CD14-positive monocyte (primary cell): ENCODE measurements around the gene UBA1. TPM values are rescaled to one million over a fixed set of nuclear protein-coding genes. Genes with fewer than 3 reads are reported as not detected.

Experiments
- DNase-seq, 3 donors: peaks; one replicate each; pipeline ENCODE4 v3.0.0-alpha.2; 2011 to 2022
- H2AFZ ChIP-seq: 2 replicates; pipeline ENCODE4 v1.6.0; 2012; ENCODE audit warnings: mild to moderate bottlenecking, low read depth, low read length, inconsistent platforms; ENCODE audit not compliant: insufficient read depth, poor library complexity, severe bottlenecking
- H3K27ac ChIP-seq, 2 donors: 1 replicate in 1 of 2; 2 replicates in 1 of 2; pipeline ENCODE4 v1.5.1; 2012 to 2013; ENCODE audit warnings: low read length in 2 of 2, control low read depth in 1 of 2, inconsistent platforms in 1 of 2, low read depth in 1 of 2, mild to moderate bottlenecking in 1 of 2
- H3K27me3 ChIP-seq, 2 donors: one replicate each; pipeline versions ENCODE4 v1.6.0 to v1.6.1; 2011 to 2013; ENCODE audit warnings: low read length in 2 of 2; ENCODE audit not compliant: control insufficient read depth in 2 of 2, insufficient read depth in 2 of 2
- H3K36me3 ChIP-seq, 2 donors: replicated peaks in 1 of 2; 1 replicate in 1 of 2; 2 replicates in 1 of 2; pipeline versions ENCODE4 v1.5.1 to v1.6.1; 2012 to 2013; ENCODE audit warnings: low read length in 2 of 2, control low read depth in 1 of 2, inconsistent platforms in 1 of 2, mild to moderate bottlenecking in 1 of 2; ENCODE audit not compliant: insufficient read depth in 2 of 2, control insufficient read depth in 1 of 2
- H3K4me1 ChIP-seq, 2 donors: 1 replicate in 1 of 2; 2 replicates in 1 of 2; pipeline versions ENCODE4 v1.5.1 to v1.6.1; 2012 to 2013; ENCODE audit warnings: low read length in 2 of 2, control low read depth in 1 of 2, inconsistent platforms in 1 of 2, mild to moderate bottlenecking in 1 of 2, moderate library complexity in 1 of 2; ENCODE audit not compliant: insufficient read depth in 2 of 2, control insufficient read depth in 1 of 2
- H3K4me2 ChIP-seq: replicated peaks from 2 replicates; pipeline ENCODE3; 2012; ENCODE audit warnings: low read length, moderate library complexity, mild to moderate bottlenecking; ENCODE audit not compliant: poor library complexity, severe bottlenecking; ENCODE audit errors: extremely low read depth
- H3K4me3 ChIP-seq, 3 experiments: fragments of 200-600 bp in 1 of 3; sonication (generic) in 1 of 3; replicated peaks in 1 of 3; 1 replicate in 2 of 3; 2 replicates in 1 of 3; pipeline ENCODE4 v1.5.1; 2011 to 2013; ENCODE audit warnings: low read length in 3 of 3, mild to moderate bottlenecking in 3 of 3, control low read depth in 2 of 3, low read depth in 2 of 3, inconsistent platforms in 1 of 3, moderate library complexity in 1 of 3
- H3K79me2 ChIP-seq: 2 replicates; pipeline ENCODE4 v1.6.0; 2012; ENCODE audit warnings: mild to moderate bottlenecking, control low read depth, inconsistent platforms, low read length, moderate library complexity; ENCODE audit not compliant: insufficient read depth
- H3K9ac ChIP-seq: 2 replicates; pipeline ENCODE4 v1.6.0; 2017; ENCODE audit warnings: low read length, mild to moderate bottlenecking; ENCODE audit not compliant: insufficient read depth, poor library complexity, severe bottlenecking
- H3K9me3 ChIP-seq, 2 donors: replicated peaks in 1 of 2; 1 replicate in 1 of 2; 2 replicates in 1 of 2; pipeline versions ENCODE4 v1.5.1 to v1.6.1; 2012 to 2013; ENCODE audit warnings: low read length in 2 of 2, control low read depth in 1 of 2; ENCODE audit not compliant: control insufficient read depth in 1 of 2, insufficient read depth in 1 of 2
- H4K20me1 ChIP-seq: 2 replicates; pipeline ENCODE4 v1.6.0; 2012; ENCODE audit warnings: mild to moderate bottlenecking, low read length, control low read depth, moderate library complexity; ENCODE audit not compliant: insufficient read depth
- H3K27ac Mint-ChIP-seq, 7 donors: one replicate each; pipeline ENCODE4 v1.8.0; 2020; ENCODE audit warnings: mild to moderate bottlenecking in 7 of 7, mixed read lengths in 7 of 7, moderate library complexity in 6 of 7, inconsistent platforms in 2 of 7
- H3K27me3 Mint-ChIP-seq, 3 donors: one replicate each; pipeline ENCODE4 v1.8.0; 2021 to 2022; ENCODE audit warnings: low read depth in 3 of 3, mild to moderate bottlenecking in 3 of 3, mixed read lengths in 3 of 3, moderate library complexity in 3 of 3, inconsistent platforms in 1 of 3
- H3K36me3 Mint-ChIP-seq, 2 donors: one replicate each; pipeline ENCODE4 v1.8.0; 2020; ENCODE audit warnings: mixed read lengths in 2 of 2, inconsistent platforms in 1 of 2, mild to moderate bottlenecking in 1 of 2
- H3K4me1 Mint-ChIP-seq: one replicate; pipeline ENCODE4 v1.8.0; 2020; ENCODE audit warnings: mild to moderate bottlenecking, mixed read lengths
- H3K4me3 Mint-ChIP-seq, 2 donors: one replicate each; pipeline ENCODE4 v1.8.0; 2020; ENCODE audit warnings: mild to moderate bottlenecking in 2 of 2, mixed read lengths in 2 of 2, moderate library complexity in 1 of 2
- H3K9me3 Mint-ChIP-seq, 7 donors: one replicate each; pipeline ENCODE4 v1.8.0; 2020 to 2022; ENCODE audit warnings: mixed read lengths in 7 of 7, mild to moderate bottlenecking in 6 of 7, moderate library complexity in 6 of 7, inconsistent platforms in 2 of 7
- WGBS: methylation state at CpG from one replicate; pipeline ENCODE4 v1.1.5; 2013; ENCODE audit warnings: missing lambda C conversion rate; ENCODE audit not compliant: insufficient coverage; 5-methylcytosine and 5-hydroxymethylcytosine counted together
- intact Hi-C, 2 donors: fragments of 100-400 bp; cut with micrococcal nuclease; formaldehyde crosslinking; loops; one replicate each; pipeline versions ENCODE4 v1.15.0 to v1.15.1; 2023
- polyA plus RNA-seq, 3 donors: library from polyadenylated mRNA; depleted of rRNA in 1 of 3; unstranded in 2 of 3; stranded (reverse) in 1 of 3; fragments of 300-500 nt in 2 of 3; fragments of >200 nt in 1 of 3; fragmentation: Illumina TruSeq in 2 of 3; gene quantifications; 1 replicate in 2 of 3; 2 replicates in 1 of 3; pipeline ENCODE4 v1.2.3, GENCODE V29; 2012 to 2021
- TF ChIP-seq, protein P1 (sequence below): fragments of 200-600 bp; IDR thresholded peaks from one replicate; pipeline ENCODE4 v1.8.0; 2022; ENCODE audit warnings: antibody characterized with exemption, mild to moderate bottlenecking

The UBA1 gene
- polyA plus RNA-seq, 3 donors = 125 to 157 (median 150) TPM

DNA sequence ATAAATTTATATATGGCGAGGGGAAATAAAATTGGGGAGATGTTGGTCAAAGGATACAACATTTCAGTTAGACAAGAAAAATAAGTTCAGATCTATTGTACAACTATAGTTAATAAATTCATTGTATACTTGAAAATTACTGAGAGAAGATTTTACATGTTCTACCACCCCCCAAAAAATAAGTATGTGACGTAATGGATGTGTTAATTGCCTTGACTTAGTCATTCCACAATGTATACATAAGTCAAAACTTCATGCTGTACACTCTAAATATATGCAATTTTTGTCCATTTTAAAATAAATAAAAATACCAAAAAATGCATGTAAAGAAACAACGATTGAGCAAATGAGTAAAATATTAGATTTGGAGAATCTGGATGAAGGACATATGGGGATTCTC, 41.0 kb downstream of the UBA1 start:
- Histone ChIP-seq H3K9ac (no peak overlapping the region), H3K9me3 (no peaks in the 10 kb centered on the region), H3K79me2 (peaks cover 14% of the 10 kb centered on the region), H3K27me3 (peaks cover 0 to 19% of the 10 kb centered on the region in 2 donors), H3K27ac (no peak overlapping the region), H2AFZ (no peak overlapping the region), H3K4me2 (no peak overlapping the region), H4K20me1 (no peaks in the 10 kb centered on the region), H3K4me3 (peak overlapping the region in 1 of 3 experiments; percentile 77), H3K36me3 (no peaks in the 10 kb centered on the region), H3K4me1 (peaks cover 8 to 14% of the 10 kb centered on the region in 2 donors)
- peaks cover 0 to 61% (median 0%) of the 10 kb centered on the region in 3 donors for H3K27me3 Mint-ChIP-seq
- TF ChIP-seq, protein P1, sequence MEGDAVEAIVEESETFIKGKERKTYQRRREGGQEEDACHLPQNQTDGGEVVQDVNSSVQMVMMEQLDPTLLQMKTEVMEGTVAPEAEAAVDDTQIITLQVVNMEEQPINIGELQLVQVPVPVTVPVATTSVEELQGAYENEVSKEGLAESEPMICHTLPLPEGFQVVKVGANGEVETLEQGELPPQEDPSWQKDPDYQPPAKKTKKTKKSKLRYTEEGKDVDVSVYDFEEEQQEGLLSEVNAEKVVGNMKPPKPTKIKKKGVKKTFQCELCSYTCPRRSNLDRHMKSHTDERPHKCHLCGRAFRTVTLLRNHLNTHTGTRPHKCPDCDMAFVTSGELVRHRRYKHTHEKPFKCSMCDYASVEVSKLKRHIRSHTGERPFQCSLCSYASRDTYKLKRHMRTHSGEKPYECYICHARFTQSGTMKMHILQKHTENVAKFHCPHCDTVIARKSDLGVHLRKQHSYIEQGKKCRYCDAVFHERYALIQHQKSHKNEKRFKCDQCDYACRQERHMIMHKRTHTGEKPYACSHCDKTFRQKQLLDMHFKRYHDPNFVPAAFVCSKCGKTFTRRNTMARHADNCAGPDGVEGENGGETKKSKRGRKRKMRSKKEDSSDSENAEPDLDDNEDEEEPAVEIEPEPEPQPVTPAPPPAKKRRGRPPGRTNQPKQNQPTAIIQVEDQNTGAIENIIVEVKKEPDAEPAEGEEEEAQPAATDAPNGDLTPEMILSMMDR = no peak
- peak in 1 of 3 donors; percentile 13 for DNase-seq
- WGBS = no CpG with 5 or more reads among the region's 3 CpGs
- peaks cover 0 to 13% of the 10 kb centered on the region in 2 donors for H3K36me3 Mint-ChIP-seq
- H3K27ac Mint-ChIP-seq = peak overlapping the region in 5 of 7 donors; percentile 28 to 100 (median 81)
- H3K9me3 Mint-ChIP-seq = peaks cover 0 to 11% (median 0%) of the 10 kb centered on the region in 7 donors
- H3K4me3 Mint-ChIP-seq = peak overlapping the region in 1 of 2 donors; percentile 15
- H3K4me1 Mint-ChIP-seq = peaks cover 4% of the 10 kb centered on the region
- intact Hi-C loops = no loop called here

DNA sequence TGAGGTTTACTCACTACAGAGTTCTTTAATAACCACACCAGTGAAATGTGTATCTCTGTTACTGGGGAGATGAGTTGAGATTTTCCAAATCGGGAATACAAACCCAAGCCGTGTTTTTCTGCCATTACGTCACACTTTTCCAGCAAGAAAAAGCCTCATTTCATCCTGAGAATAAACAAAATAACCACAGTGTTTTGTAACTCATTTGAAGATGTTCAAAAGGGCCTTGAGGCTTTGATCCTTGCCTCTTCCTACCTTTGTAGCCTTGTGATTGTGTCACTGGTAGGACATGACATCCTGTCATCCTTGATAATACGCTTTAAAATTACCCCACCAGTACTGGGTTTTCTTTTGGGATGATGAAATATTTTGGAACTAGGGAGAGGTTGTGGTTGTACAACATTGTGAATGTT, 42.1 kb downstream of the UBA1 start:
- Mint-ChIP-seq H3K4me1 (peaks cover 4% of the 10 kb centered on the region), H3K9me3 (peaks cover 0 to 11% (median 0%) of the 10 kb centered on the region in 7 donors), H3K27ac (no peak overlapping the region), H3K4me3 (no peak overlapping the region), H3K27me3 (peaks cover 0 to 61% (median 0%) of the 10 kb centered on the region in 3 donors), H3K36me3 (peaks cover 4 to 10% of the 10 kb centered on the region in 2 donors)
- peaks cover 4 to 6% of the 10 kb centered on the region in 2 donors for H3K36me3 ChIP-seq
- TF ChIP-seq, protein P1 = no peak
- H2AFZ ChIP-seq = no peak overlapping the region
- DNase-seq = no peak
- H4K20me1 ChIP-seq = no peaks in the 10 kb centered on the region
- peaks cover 8 to 14% of the 10 kb centered on the region in 2 donors for H3K4me1 ChIP-seq
- no peak overlapping the region for H3K4me3 ChIP-seq
- no peaks in the 10 kb centered on the region for H3K9me3 ChIP-seq
- H3K27ac ChIP-seq = no peak overlapping the region
- no peak overlapping the region for H3K4me2 ChIP-seq
- H3K27me3 ChIP-seq = peaks cover 0 to 16% of the 10 kb centered on the region in 2 donors
- no peak overlapping the region for H3K9ac ChIP-seq
- intact Hi-C loops = no loop called here
- H3K79me2 ChIP-seq = peaks cover 14% of the 10 kb centered on the region
- WGBS = no CpG with 5 or more reads among the region's 4 CpGs
